ENCODE results near the gene KAT5.
"Not testable (repeated sequence)": the region's sequence is repeated elsewhere in the genome, so short reads cannot be mapped to it uniquely, and the experiment has no call there.

KAT5 gene

GRCh38 chr11:65699306-65699705 lies 12.7 kb upstream of the KAT5 start:
- Mint-ChIP-seq H3K9me3 (no peaks in the 10 kb centered on the region), H3K4me3 (no peak overlapping the region), H3K27me3 (no peaks in the 10 kb centered on the region), H3K27ac (no peak overlapping the region), H3K36me3 (ENCODE audit: low read depth) (no peaks in the 10 kb centered on the region), H3K4me1 (ENCODE audit: low read depth) (no peaks in the 10 kb centered on the region)

- Mint-ChIP-seq H3K36me3 (ENCODE audit: low read depth) (no peaks in the 10 kb centered on the region), H3K27me3 (no peaks in the 10 kb centered on the region)
These were observed 11.7 kb upstream of the KAT5 start for GRCh38 chr11:65700399-65700798.

GRCh38 chr11:65701686-65702085 lies 10.4 kb upstream of the KAT5 start:
- peaks cover 3% of the 10 kb centered on the region for H3K4me1 Mint-ChIP-seq (ENCODE audit: low read depth)
- H3K27ac Mint-ChIP-seq = no peak overlapping the region
- H3K36me3 Mint-ChIP-seq (ENCODE audit: low read depth) = no peaks in the 10 kb centered on the region
- no peaks in the 10 kb centered on the region for H3K9me3 Mint-ChIP-seq
- no peak overlapping the region for H3K4me3 Mint-ChIP-seq
- H3K27me3 Mint-ChIP-seq = no peaks in the 10 kb centered on the region

More at GRCh38 chr11:65700399-65700798, 11.7 kb upstream of the KAT5 start:
- Mint-ChIP-seq H3K27ac (no peak overlapping the region), H3K4me3 (no peak overlapping the region), H3K4me1 (ENCODE audit: low read depth) (no peaks in the 10 kb centered on the region), H3K9me3 (no peaks in the 10 kb centered on the region)

GRCh38 chr11:65703846-65704245 lies 8.2 kb upstream of the KAT5 start:
- Mint-ChIP-seq H3K4me1 (ENCODE audit: low read depth) (peaks cover 8% of the 10 kb centered on the region), H3K27me3 (no peaks in the 10 kb centered on the region), H3K4me3 (no peak overlapping the region), H3K9me3 (no peaks in the 10 kb centered on the region), H3K27ac (no peak overlapping the region), H3K36me3 (ENCODE audit: low read depth) (no peaks in the 10 kb centered on the region)

- H3K4me3 Mint-ChIP-seq; H3K9me3 Mint-ChIP-seq; H3K27me3 Mint-ChIP-seq; H3K27ac Mint-ChIP-seq; H3K36me3 Mint-ChIP-seq (ENCODE audit: low read depth): not testable (repeated sequence)
- peaks cover 18% of the 10 kb centered on the region for H3K4me1 Mint-ChIP-seq (ENCODE audit: low read depth)
These were observed 5.7 kb upstream of the KAT5 start for GRCh38 chr11:65706303-65706763.

- not testable (repeated sequence) for H3K4me3 Mint-ChIP-seq; H3K36me3 Mint-ChIP-seq (ENCODE audit: low read depth); H3K27ac Mint-ChIP-seq; H3K9me3 Mint-ChIP-seq; H3K27me3 Mint-ChIP-seq
- H3K4me1 Mint-ChIP-seq (ENCODE audit: low read depth) = peaks cover 22% of the 10 kb centered on the region
These were observed 5.0 kb upstream of the KAT5 start for GRCh38 chr11:65707002-65707401.

- Mint-ChIP-seq H3K27ac (no peak overlapping the region), H3K4me3 (no peak overlapping the region), H3K9me3 (no peaks in the 10 kb centered on the region), H3K27me3 (no peaks in the 10 kb centered on the region), H3K4me1 (ENCODE audit: low read depth) (peaks cover 31% of the 10 kb centered on the region), H3K36me3 (ENCODE audit: low read depth) (peaks cover 3% of the 10 kb centered on the region)
These were observed 3.6 kb upstream of the KAT5 start for GRCh38 chr11:65708451-65708850.

GRCh38 chr11:65709661-65710060 lies 2.4 kb upstream of the KAT5 start:
- Mint-ChIP-seq H3K4me3 (no peak overlapping the region), H3K27ac (no peak overlapping the region), H3K4me1 (ENCODE audit: low read depth) (peaks cover 39% of the 10 kb centered on the region), H3K9me3 (no peaks in the 10 kb centered on the region), H3K27me3 (no peaks in the 10 kb centered on the region), H3K36me3 (ENCODE audit: low read depth) (peaks cover 14% of the 10 kb centered on the region)

GRCh38 chr11:65710421-65710820 lies 1.6 kb upstream of the KAT5 start:
- H3K4me3 Mint-ChIP-seq = no peak overlapping the region
- no peaks in the 10 kb centered on the region for H3K9me3 Mint-ChIP-seq
- H3K27ac Mint-ChIP-seq = peak overlapping the region; percentile 58
- H3K36me3 Mint-ChIP-seq (ENCODE audit: low read depth) = peaks cover 20% of the 10 kb centered on the region
- H3K27me3 Mint-ChIP-seq = no peaks in the 10 kb centered on the region
- H3K4me1 Mint-ChIP-seq (ENCODE audit: low read depth) = peaks cover 39% of the 10 kb centered on the region

GRCh38 chr11:65712633-65713076 lies 603 bp downstream of the KAT5 start:
- peaks cover 37% of the 10 kb centered on the region for H3K4me1 Mint-ChIP-seq (ENCODE audit: low read depth)
- H3K9me3 Mint-ChIP-seq = no peaks in the 10 kb centered on the region

GRCh38 chr11:65713212-65713969 lies 1.3 kb downstream of the KAT5 start:
- Mint-ChIP-seq H3K36me3 (ENCODE audit: low read depth) (peaks cover 47% of the 10 kb centered on the region), H3K27me3 (no peaks in the 10 kb centered on the region), H3K4me1 (ENCODE audit: low read depth) (peaks cover 44% of the 10 kb centered on the region), H3K27ac (peak overlapping the region; percentile 81), H3K4me3 (peak overlapping the region; percentile 89), H3K9me3 (no peaks in the 10 kb centered on the region)

More at GRCh38 chr11:65712633-65713076, 603 bp downstream of the KAT5 start:
- Mint-ChIP-seq H3K27ac (peak overlapping the region; percentile 99), H3K36me3 (ENCODE audit: low read depth) (peaks cover 40% of the 10 kb centered on the region), H3K4me3 (peak overlapping the region; percentile 89), H3K27me3 (no peaks in the 10 kb centered on the region)

GRCh38 chr11:65714433-65714832 lies 2.4 kb downstream of the KAT5 start:
- Mint-ChIP-seq H3K9me3 (no peaks in the 10 kb centered on the region), H3K27ac (peak overlapping the region; percentile 31), H3K4me3 (no peak overlapping the region), H3K4me1 (ENCODE audit: low read depth) (peaks cover 54% of the 10 kb centered on the region), H3K27me3 (no peaks in the 10 kb centered on the region), H3K36me3 (ENCODE audit: low read depth) (peaks cover 57% of the 10 kb centered on the region)

- Mint-ChIP-seq H3K27ac (peak overlapping the region; percentile 51), H3K4me1 (ENCODE audit: low read depth) (peaks cover 45% of the 10 kb centered on the region), H3K27me3 (no peaks in the 10 kb centered on the region), H3K9me3 (no peaks in the 10 kb centered on the region), H3K4me3 (no peak overlapping the region), H3K36me3 (ENCODE audit: low read depth) (peaks cover 67% of the 10 kb centered on the region)
These were observed 4.2 kb downstream of the KAT5 start for GRCh38 chr11:65716302-65716701.

- peak overlapping the region; percentile 65 for H3K27ac Mint-ChIP-seq
- no peaks in the 10 kb centered on the region for H3K27me3 Mint-ChIP-seq
- H3K4me1 Mint-ChIP-seq (ENCODE audit: low read depth) = peaks cover 41% of the 10 kb centered on the region
- H3K4me3 Mint-ChIP-seq = no peak overlapping the region
- H3K9me3 Mint-ChIP-seq = no peaks in the 10 kb centered on the region
- peaks cover 67% of the 10 kb centered on the region for H3K36me3 Mint-ChIP-seq (ENCODE audit: low read depth)
These were observed 4.8 kb downstream of the KAT5 start for GRCh38 chr11:65716774-65717405.

- peak overlapping the region; percentile 98 for H3K4me3 Mint-ChIP-seq
- H3K27me3 Mint-ChIP-seq = no peaks in the 10 kb centered on the region
- peaks cover 37% of the 10 kb centered on the region for H3K4me1 Mint-ChIP-seq (ENCODE audit: low read depth)
- H3K9me3 Mint-ChIP-seq = no peaks in the 10 kb centered on the region
- peak overlapping the region; percentile 96 for H3K27ac Mint-ChIP-seq
- peaks cover 67% of the 10 kb centered on the region for H3K36me3 Mint-ChIP-seq (ENCODE audit: low read depth)
These were observed 5.9 kb downstream of the KAT5 start for GRCh38 chr11:65717906-65718305.
